Prostate gland (tissue), 2 donors: ENCODE results near the gene GALT.

ENCODE experiments used
- POLR2A ChIP-seq: fragments of 450-650 bp; IDR thresholded peaks from one replicate; pipeline ENCODE4 v1.6.1; 2016; ENCODE audit warnings: antibody characterized with exemption, mild to moderate bottlenecking
- POLR2AphosphoS5 ChIP-seq: sonication (generic); formaldehyde crosslinking; IDR thresholded peaks from one replicate; pipeline ENCODE4 v1.6.1; 2017; ENCODE audit warnings: antibody characterized with exemption
- TF ChIP-seq, protein P1 (sequence below), 4 experiments: fragments of 200-600 bp in 2 of 4; fragments of 450-650 bp in 2 of 4; sonication (generic) in 2 of 4; IDR thresholded peaks; 1 replicate in 3 of 4; 2 replicates in 1 of 4; pipeline ENCODE4 v1.5.1; 2016 to 2019; ENCODE audit warnings: antibody characterized with exemption in 4 of 4, mild to moderate bottlenecking in 2 of 4, moderate library complexity in 2 of 4

DNA sequence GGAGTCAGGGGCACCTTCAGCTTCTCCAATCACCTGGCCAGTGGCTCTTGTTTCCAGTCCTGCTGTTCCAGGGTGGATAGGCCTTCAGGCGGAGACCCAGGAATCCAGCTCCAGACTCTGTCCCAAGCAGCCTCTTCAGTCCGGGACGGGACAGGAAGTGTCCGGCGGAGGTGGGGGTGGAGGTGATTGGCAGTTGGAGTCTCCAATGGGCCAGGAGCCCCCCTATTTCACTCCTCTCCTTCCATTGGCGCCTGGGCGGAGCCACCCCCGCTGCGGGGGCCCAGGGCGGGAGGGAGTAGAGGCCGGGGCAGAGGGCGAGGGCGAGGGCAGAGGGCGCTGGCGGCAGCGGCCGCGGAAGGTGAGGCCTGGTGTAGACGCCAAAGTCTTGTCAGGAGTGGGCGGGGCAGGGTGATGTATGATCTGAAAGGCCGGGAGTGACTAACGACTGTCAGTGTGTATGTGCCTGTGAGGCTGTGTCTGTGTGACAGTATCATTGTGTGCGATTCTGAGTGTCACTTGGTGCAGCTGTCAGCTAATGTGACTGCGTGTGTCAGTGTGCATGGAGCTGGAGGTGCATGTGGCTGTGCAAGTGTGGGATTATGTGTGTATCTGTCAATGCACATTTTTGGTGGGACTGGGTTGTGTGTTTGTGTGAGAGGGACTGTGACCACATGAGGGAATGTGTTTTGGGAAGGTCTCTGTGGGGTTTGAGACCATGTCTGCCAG is 5.6 kb downstream of the GALT start, which contains the start of gene IL11RA:
- TF ChIP-seq, protein P1, sequence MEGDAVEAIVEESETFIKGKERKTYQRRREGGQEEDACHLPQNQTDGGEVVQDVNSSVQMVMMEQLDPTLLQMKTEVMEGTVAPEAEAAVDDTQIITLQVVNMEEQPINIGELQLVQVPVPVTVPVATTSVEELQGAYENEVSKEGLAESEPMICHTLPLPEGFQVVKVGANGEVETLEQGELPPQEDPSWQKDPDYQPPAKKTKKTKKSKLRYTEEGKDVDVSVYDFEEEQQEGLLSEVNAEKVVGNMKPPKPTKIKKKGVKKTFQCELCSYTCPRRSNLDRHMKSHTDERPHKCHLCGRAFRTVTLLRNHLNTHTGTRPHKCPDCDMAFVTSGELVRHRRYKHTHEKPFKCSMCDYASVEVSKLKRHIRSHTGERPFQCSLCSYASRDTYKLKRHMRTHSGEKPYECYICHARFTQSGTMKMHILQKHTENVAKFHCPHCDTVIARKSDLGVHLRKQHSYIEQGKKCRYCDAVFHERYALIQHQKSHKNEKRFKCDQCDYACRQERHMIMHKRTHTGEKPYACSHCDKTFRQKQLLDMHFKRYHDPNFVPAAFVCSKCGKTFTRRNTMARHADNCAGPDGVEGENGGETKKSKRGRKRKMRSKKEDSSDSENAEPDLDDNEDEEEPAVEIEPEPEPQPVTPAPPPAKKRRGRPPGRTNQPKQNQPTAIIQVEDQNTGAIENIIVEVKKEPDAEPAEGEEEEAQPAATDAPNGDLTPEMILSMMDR (IDR thresholded peaks at IDR 0.05), result peak in 1 of 4 experiments; percentile 3
- TF ChIP-seq POLR2A (peak; percentile 31), POLR2AphosphoS5 (peak; percentile 73)
